BLaER1 treated with 17β-estradiol and CSF1 and Interleukin-3, amounts not matched to agents 10 nM and 100 nM (cell line): ENCODE data around the gene SNX8.

Source experiments
- H3K27ac ChIP-seq, 11 experiments: shearing (Covaris generic); formaldehyde crosslinking; 2 replicates each; pipeline ENCODE4 v1.8.1; 2022
- H3K27me3 ChIP-seq, 11 experiments: shearing (Covaris generic); formaldehyde crosslinking; 2 replicates each; pipeline ENCODE4 v1.8.1; 2022
- H3K36me3 ChIP-seq, 11 experiments: shearing (Covaris generic); formaldehyde crosslinking; 2 replicates each; pipeline ENCODE4 v1.8.1; 2022
- H3K4me1 ChIP-seq, 10 experiments: shearing (Covaris generic); formaldehyde crosslinking; 2 replicates each; pipeline ENCODE4 v1.8.1; 2022
- H3K4me2 ChIP-seq, 11 experiments: shearing (Covaris generic); formaldehyde crosslinking; 2 replicates each; pipeline ENCODE4 v1.8.1; 2022
- H3K4me3 ChIP-seq, 10 experiments: shearing (Covaris generic); formaldehyde crosslinking; 2 replicates each; pipeline ENCODE4 v1.8.1; 2022
- H3K9ac ChIP-seq, 11 experiments: shearing (Covaris generic); formaldehyde crosslinking; 2 replicates each; pipeline ENCODE4 v1.8.1; 2022
- H3K9me3 ChIP-seq, 11 experiments: shearing (Covaris generic); formaldehyde crosslinking; replicated peaks in 1 of 11; 2 replicates each; pipeline ENCODE4 v1.8.1; 2022
- H4K20me1 ChIP-seq, 11 experiments: shearing (Covaris generic); formaldehyde crosslinking; 2 replicates each; pipeline ENCODE4 v1.8.1; 2022
- Cebpa-rat ChIP-seq, 11 experiments: shearing (Covaris generic); IDR thresholded peaks; 2 replicates each; pipeline ENCODE4 v1.8.1; 2022

Gene SNX8, protein sequence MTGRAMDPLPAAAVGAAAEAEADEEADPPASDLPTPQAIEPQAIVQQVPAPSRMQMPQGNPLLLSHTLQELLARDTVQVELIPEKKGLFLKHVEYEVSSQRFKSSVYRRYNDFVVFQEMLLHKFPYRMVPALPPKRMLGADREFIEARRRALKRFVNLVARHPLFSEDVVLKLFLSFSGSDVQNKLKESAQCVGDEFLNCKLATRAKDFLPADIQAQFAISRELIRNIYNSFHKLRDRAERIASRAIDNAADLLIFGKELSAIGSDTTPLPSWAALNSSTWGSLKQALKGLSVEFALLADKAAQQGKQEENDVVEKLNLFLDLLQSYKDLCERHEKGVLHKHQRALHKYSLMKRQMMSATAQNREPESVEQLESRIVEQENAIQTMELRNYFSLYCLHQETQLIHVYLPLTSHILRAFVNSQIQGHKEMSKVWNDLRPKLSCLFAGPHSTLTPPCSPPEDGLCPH

DNA sequence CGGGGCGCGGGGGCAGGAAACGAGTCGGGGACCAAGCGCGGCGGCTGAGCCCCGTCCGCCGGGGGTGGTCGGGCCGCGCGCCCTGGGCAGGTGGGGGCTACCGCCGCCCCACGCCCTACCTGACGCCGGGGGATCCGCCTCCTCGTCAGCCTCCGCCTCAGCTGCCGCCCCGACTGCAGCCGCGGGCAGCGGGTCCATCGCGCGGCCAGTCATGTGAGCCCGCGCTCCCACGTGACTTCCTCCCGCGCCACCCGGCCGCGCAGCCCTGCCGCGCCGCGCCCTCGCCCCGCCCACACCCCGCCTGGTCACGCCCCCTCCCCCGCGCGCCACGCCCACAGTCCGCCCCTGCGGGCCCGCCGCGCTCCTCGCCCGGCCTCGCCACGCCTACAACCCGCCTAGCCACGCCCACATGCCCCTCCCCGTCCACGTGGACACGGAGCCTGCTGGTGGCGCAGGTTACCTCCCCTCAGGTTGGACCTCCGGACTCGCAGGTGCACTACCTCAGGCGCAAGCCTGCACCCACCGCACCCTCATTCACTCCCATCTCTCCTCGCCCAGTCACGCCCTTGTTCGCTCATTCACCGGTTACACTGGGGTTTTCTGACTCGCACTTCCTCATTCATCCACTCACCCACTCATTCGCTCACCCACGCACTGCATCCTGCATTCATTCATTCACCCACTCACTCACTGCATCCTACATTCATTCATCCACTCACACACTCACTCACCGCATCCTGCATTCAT, at the start of gene SNX8:
Gene SNX8, minus strand, starts transcription at position 233 of the 747 bp plus-strand sequence. Its CDS starts 20 bp downstream, at position 213.
- peak within 1 kb of the TSS; percentile 80 to 98 (median 92) for H3K4me2 ChIP-seq
- no peak for TF ChIP-seq Cebpa-rat (IDR thresholded peaks at IDR 0.05)
- peaks cover 0 to 13% (median 7%) of the 10 kb centered on the region in 11 experiments; a peak in 10 of 22 replicates for H3K9me3 ChIP-seq
- H4K20me1 ChIP-seq = peaks cover 5 to 34% (median 16%) of the 10 kb centered on the region in 11 experiments; a peak in 14 of 22 replicates
- no peaks in the 10 kb centered on the region for H3K27me3 ChIP-seq
- peak within 1 kb of the TSS; percentile 71 to 95 (median 84) for H3K4me3 ChIP-seq
- peak within 1 kb of the TSS; percentile 80 to 95 (median 88) for H3K27ac ChIP-seq
- peak within 1 kb of the TSS; percentile 84 to 99 (median 90) for H3K9ac ChIP-seq
- peaks cover 61 to 72% (median 66%) of the 10 kb centered on the region in 10 experiments for H3K4me1 ChIP-seq
- H3K36me3 ChIP-seq = peaks cover 5 to 11% (median 9%) of the 10 kb centered on the region in 11 experiments; a peak in 15 of 22 replicates

DNA sequence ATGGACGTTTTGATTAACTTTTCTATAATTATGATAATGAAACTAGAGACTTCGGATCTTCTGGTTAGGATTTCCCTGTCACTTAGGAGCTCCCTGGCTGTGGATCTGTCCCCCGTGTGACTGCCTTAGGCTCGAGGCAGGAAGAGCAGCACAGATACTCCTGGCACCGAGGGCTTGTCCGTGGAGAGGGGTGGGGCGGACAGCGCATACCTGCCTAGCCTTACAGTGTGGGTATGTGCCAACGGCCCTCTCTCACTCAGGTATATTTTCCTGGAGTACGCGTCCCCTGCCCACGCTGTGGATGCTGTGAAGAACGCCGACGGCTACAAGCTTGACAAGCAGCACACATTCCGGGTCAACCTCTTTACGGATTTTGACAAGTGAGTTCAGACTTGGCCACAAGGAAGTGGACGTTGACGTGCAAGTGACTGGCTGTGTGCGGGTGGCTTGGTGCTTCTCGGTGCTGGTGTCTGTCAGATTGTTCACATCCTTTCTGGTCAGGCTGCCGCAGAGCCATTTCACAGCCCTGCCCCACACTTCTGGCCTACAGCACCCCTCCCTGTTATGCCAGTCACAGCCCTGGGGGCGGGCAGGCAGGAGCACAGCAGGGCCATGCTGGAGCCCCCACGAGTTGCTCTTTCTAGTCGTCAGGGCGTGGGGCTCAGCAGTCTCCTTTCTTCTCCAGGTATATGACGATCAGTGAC, 48.3 kb upstream of the SNX8 start:
- Histone ChIP-seq H3K4me1 (peaks cover 35 to 49% (median 42%) of the 10 kb centered on the region in 10 experiments), H3K9me3 (no peaks in the 10 kb centered on the region), H3K9ac (no peak overlapping the region), H3K4me2 (no peak overlapping the region), H3K27me3 (no peaks in the 10 kb centered on the region), H3K36me3 (peaks cover 98 to 100% (median 100%) of the 10 kb centered on the region in 11 experiments), H4K20me1 (peaks cover 60 to 100% (median 100%) of the 10 kb centered on the region in 11 experiments), H3K27ac (peak overlapping the region in 4 of 11 experiments; percentile 12 to 70 (median 62); a peak in 6 of 22 replicates), H3K4me3 (no peak overlapping the region)
- TF ChIP-seq Cebpa-rat (IDR thresholded peaks at IDR 0.05) = no peak

- Histone ChIP-seq H3K36me3 (peaks cover 82 to 100% (median 99%) of the 10 kb centered on the region in 11 experiments), H3K4me3 (peak overlapping the region in 4 of 10 experiments; percentile 24 to 41 (median 33); a peak in 5 of 20 replicates), H3K4me1 (peaks cover 53 to 67% (median 58%) of the 10 kb centered on the region in 10 experiments), H3K4me2 (peak overlapping the region; percentile 17 to 98 (median 95); a peak in 19 of 22 replicates), H3K27ac (peak overlapping the region in 8 of 11 experiments; percentile 52 to 74 (median 66); a peak in 17 of 22 replicates), H3K9me3 (no peaks in the 10 kb centered on the region), H3K9ac (peak overlapping the region in 10 of 11 experiments; percentile 18 to 67 (median 58); a peak in 19 of 22 replicates), H4K20me1 (peaks cover 77 to 100% (median 100%) of the 10 kb centered on the region in 11 experiments), H3K27me3 (no peaks in the 10 kb centered on the region)
- no peak for TF ChIP-seq Cebpa-rat (IDR thresholded peaks at IDR 0.05)
Measured at GRCh38 chr7:2360796-2361195, 46.6 kb upstream of the SNX8 start.

DNA sequence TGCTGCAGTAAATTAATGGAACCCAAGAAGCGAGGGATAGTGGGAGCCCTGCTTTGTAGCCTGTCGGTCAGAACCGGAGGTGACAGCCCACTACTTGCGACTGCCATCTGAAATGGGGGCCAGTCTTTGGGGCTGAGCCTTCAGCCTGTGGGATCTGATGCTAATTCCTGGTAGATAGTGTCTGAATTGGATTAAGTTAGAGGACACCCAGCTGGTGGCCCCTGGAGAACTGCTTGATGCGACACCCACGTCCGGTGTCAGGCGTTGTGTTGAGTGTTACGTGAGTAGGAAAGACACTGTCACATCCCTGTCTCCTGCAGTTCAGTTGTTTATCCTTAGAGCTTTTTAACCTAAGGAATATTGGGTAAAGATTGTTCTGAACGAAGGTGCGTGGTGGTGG, 45.4 kb upstream of the SNX8 start:
- Histone ChIP-seq H3K27ac (peak overlapping the region in 4 of 11 experiments; percentile 10 to 70 (median 62); a peak in 5 of 22 replicates), H4K20me1 (peaks cover 75 to 99% (median 98%) of the 10 kb centered on the region in 11 experiments), H3K9me3 (no peaks in the 10 kb centered on the region), H3K27me3 (no peaks in the 10 kb centered on the region), H3K4me2 (peak overlapping the region in 9 of 11 experiments; percentile 37 to 98 (median 95); a peak in 15 of 22 replicates), H3K36me3 (peaks cover 70 to 88% (median 87%) of the 10 kb centered on the region in 11 experiments), H3K9ac (peak overlapping the region; percentile 9 to 100 (median 59); a peak in 14 of 22 replicates), H3K4me3 (no peak overlapping the region; a peak in 1 of 20 replicates), H3K4me1 (peaks cover 53 to 67% (median 58%) of the 10 kb centered on the region in 10 experiments)
- TF ChIP-seq Cebpa-rat (IDR thresholded peaks at IDR 0.05) = no peak

GRCh38 chr7:2358968-2359527, 44.8 kb upstream of the SNX8 start:
- Histone ChIP-seq H3K4me1 (peaks cover 53 to 67% (median 58%) of the 10 kb centered on the region in 10 experiments), H3K4me2 (peak overlapping the region in 10 of 11 experiments; percentile 21 to 98 (median 95); a peak in 13 of 22 replicates), H3K27me3 (no peaks in the 10 kb centered on the region), H4K20me1 (peaks cover 75 to 93% (median 92%) of the 10 kb centered on the region in 11 experiments), H3K36me3 (peaks cover 65 to 82% (median 81%) of the 10 kb centered on the region in 11 experiments), H3K4me3 (no peak overlapping the region), H3K9me3 (no peaks in the 10 kb centered on the region), H3K27ac (peak overlapping the region in 3 of 11 experiments; percentile 10 to 70 (median 60); a peak in 4 of 22 replicates), H3K9ac (peak overlapping the region; percentile 9 to 100 (median 59); a peak in 17 of 22 replicates)
- no peak for TF ChIP-seq Cebpa-rat (IDR thresholded peaks at IDR 0.05)

GRCh38 chr7:2357571-2357970, 43.3 kb upstream of the SNX8 start:
- H3K4me3 ChIP-seq = peak overlapping the region in 6 of 10 experiments; percentile 94 to 100 (median 98); a peak in 6 of 20 replicates
- peak overlapping the region; percentile 82 to 98 (median 95) for H3K4me2 ChIP-seq
- peak overlapping the region in 2 of 11 experiments; percentile 0 to 100; a peak in 1 of 22 replicates for H3K27ac ChIP-seq
- H4K20me1 ChIP-seq = peaks cover 68 to 78% (median 78%) of the 10 kb centered on the region in 11 experiments
- peaks cover 63 to 77% (median 70%) of the 10 kb centered on the region in 10 experiments for H3K4me1 ChIP-seq
- peaks cover 50 to 68% (median 66%) of the 10 kb centered on the region in 11 experiments for H3K36me3 ChIP-seq
- peak overlapping the region; percentile 94 to 100 (median 99); a peak in 18 of 22 replicates for H3K9ac ChIP-seq
- H3K27me3 ChIP-seq = no peaks in the 10 kb centered on the region
- H3K9me3 ChIP-seq = no peaks in the 10 kb centered on the region
- no peak for TF ChIP-seq Cebpa-rat (IDR thresholded peaks at IDR 0.05)

- H3K4me2 ChIP-seq = peak overlapping the region; percentile 82 to 98 (median 95)
- peak overlapping the region; percentile 94 to 100 (median 99); a peak in 19 of 22 replicates for H3K9ac ChIP-seq
- no peaks in the 10 kb centered on the region for H3K27me3 ChIP-seq
- peaks cover 63 to 75% (median 70%) of the 10 kb centered on the region in 10 experiments for H3K4me1 ChIP-seq
- peak overlapping the region in 9 of 10 experiments; percentile 88 to 100 (median 98); a peak in 15 of 20 replicates for H3K4me3 ChIP-seq
- H3K9me3 ChIP-seq = no peaks in the 10 kb centered on the region
- TF ChIP-seq Cebpa-rat (IDR thresholded peaks at IDR 0.05) = no peak
- H3K36me3 ChIP-seq = peaks cover 46 to 64% (median 62%) of the 10 kb centered on the region in 11 experiments
- peak overlapping the region in 2 of 11 experiments; percentile 0 to 100; a peak in 2 of 22 replicates for H3K27ac ChIP-seq
- H4K20me1 ChIP-seq = peaks cover 64 to 74% (median 74%) of the 10 kb centered on the region in 11 experiments
Measured at GRCh38 chr7:2357165-2357564, 42.9 kb upstream of the SNX8 start.
